C4-2B (cell line): ENCODE results near the gene OPCML.

Experiments used
- CTCF ChIP-seq: fragments of 450-650 bp; conservative IDR thresholded peaks from 2 replicates; pipeline ENCODE4 v1.5.1; 2017; ENCODE audit warnings: mild to moderate bottlenecking
- ZFX ChIP-seq: fragments of 450-650 bp; IDR thresholded peaks from 2 replicates; pipeline ENCODE4 v1.6.1; 2017

- no peak for TF ChIP-seq CTCF
- TF ChIP-seq ZFX, result no peak
These were observed 548.7 kb downstream of the OPCML start for GRCh38 chr11:132983641-132983978.
